Measurements from ENCODE around the gene S100A3. TPM values are rescaled to one million over a fixed set of nuclear protein-coding genes. Genes with fewer than 3 reads are reported as not detected.

The S100A3 gene
- total and polyA plus RNA-seq, 7 donors = 0.34 to 6.6 (median 1.1) TPM

GRCh38 chr1:153536012-153536670 lies 12.9 kb downstream of the S100A3 start:
- H3K9me3 ChIP-seq = no peaks in the 10 kb centered on the region
- TF ChIP-seq, protein P1, sequence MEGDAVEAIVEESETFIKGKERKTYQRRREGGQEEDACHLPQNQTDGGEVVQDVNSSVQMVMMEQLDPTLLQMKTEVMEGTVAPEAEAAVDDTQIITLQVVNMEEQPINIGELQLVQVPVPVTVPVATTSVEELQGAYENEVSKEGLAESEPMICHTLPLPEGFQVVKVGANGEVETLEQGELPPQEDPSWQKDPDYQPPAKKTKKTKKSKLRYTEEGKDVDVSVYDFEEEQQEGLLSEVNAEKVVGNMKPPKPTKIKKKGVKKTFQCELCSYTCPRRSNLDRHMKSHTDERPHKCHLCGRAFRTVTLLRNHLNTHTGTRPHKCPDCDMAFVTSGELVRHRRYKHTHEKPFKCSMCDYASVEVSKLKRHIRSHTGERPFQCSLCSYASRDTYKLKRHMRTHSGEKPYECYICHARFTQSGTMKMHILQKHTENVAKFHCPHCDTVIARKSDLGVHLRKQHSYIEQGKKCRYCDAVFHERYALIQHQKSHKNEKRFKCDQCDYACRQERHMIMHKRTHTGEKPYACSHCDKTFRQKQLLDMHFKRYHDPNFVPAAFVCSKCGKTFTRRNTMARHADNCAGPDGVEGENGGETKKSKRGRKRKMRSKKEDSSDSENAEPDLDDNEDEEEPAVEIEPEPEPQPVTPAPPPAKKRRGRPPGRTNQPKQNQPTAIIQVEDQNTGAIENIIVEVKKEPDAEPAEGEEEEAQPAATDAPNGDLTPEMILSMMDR (IDR thresholded peaks at IDR 0.05) = no peak
- 1 to 3% (median 2%) methylated on average over 27 to 38 of the region's 38 CpGs for WGBS, 3 donors
- H3K4me3 ChIP-seq = peak overlapping the region; percentile 77
- intact Hi-C loops (cut with DNase I) = no loop called here
- H3K4me1 ChIP-seq = peaks cover 12% of the 10 kb centered on the region
- ATAC-seq = peak; percentile 53 to 70 (median 69)
- peak; percentile 92 for DNase-seq
- H3K36me3 ChIP-seq (ENCODE audit: insufficient read depth in 1 of 2, low read depth in 1 of 2) = no peaks in the 10 kb centered on the region
- H3K27ac ChIP-seq = peak overlapping the region; percentile 75
- H3K27me3 ChIP-seq (ENCODE audit: insufficient read depth in 3 of 3, low read length in 2 of 3) = peaks cover 0 to 12% (median 0%) of the 10 kb centered on the region in 3 donors

DNA sequence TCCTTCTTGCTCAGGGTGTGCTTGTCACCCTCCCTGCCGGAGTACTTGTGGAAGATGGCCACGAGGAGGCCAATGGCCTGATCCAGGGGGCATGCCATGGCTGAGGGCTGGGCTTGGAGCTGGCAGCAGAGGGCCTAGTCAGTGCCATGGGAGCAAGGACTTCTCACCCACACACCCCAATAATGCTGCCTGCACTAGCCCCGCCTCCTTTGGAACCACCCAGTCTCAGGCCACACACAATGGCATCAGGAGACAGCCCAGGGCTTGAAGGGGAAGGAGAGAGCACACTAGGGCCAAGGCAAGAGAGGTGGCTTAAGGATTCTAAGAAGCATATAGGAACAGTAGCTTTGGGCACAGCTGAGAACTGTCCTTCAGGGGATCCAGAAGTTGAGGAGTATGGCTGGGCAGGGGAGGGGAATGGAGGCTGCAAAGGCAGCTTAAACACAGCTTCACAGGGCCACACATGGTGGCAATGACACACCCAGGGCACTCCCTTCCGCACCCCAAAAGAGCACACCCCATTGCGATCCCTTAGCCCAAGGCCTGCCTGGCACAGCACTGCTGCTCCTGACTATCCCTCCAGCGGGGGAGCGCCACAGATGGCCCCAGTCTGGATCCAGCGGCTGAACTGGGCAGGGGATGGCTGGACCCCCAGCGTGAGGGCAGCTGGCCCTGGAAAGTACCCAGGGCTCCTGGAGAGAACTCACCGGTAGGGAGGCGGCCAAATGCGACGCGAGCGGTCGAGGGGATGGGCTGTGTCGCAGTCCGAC lies 13.6 kb downstream of the S100A3 start, which contains the start of gene S100A6:
TSS of gene S100A6 (minus strand) at position 750 of the 770 bp plus-strand sequence. CDS start at position 98, 652 bp downstream.
- H3K4me1 ChIP-seq = peaks cover 12% of the 10 kb centered on the region
- TF ChIP-seq, protein P1 (IDR thresholded peaks at IDR 0.05) = no peak
- no peaks in the 10 kb centered on the region for H3K36me3 ChIP-seq (ENCODE audit: insufficient read depth in 1 of 2, low read depth in 1 of 2)
- DNase-seq (peak; percentile 72 to 78), ATAC-seq (peak; percentile 31 to 54 (median 42))
- H3K27ac ChIP-seq = peak within 1 kb of the TSS; percentile 75
- intact Hi-C loops (cut with DNase I) = no loop called here
- no peaks in the 10 kb centered on the region for H3K9me3 ChIP-seq
- H3K4me3 ChIP-seq = peak within 1 kb of the TSS; percentile 77
- peaks cover 0 to 12% (median 0%) of the 10 kb centered on the region in 3 donors for H3K27me3 ChIP-seq (ENCODE audit: insufficient read depth in 3 of 3, low read length in 2 of 3)
- WGBS, 3 donors = 14 to 26% (median 17%) methylated on average over 15 to 18 of the region's 18 CpGs

DNA sequence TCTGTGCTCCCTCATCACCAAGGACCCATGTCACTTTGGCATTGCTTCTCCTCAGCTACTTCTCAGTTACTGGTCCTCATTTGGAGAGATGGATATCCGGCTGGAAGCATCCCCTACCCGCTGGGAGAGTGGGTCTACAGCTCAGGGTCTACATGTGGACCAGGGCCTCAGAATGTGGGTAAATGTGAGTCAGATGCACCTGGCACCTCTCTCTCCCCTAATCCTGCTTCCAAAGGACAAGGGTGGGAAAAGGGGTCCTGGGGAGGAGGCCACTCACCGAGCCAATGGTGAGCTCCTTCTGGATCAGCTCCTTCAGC lies 14.2 kb downstream of the S100A3 start:
- DNase-seq = no peak
- intact Hi-C loops (cut with DNase I) = no loop called here
- Histone ChIP-seq H3K27me3 (ENCODE audit: insufficient read depth in 3 of 3, low read length in 2 of 3) (peaks cover 0 to 12% (median 0%) of the 10 kb centered on the region in 3 donors), H3K9me3 (no peaks in the 10 kb centered on the region), H3K36me3 (ENCODE audit: insufficient read depth in 1 of 2, low read depth in 1 of 2) (no peaks in the 10 kb centered on the region), H3K4me3 (peak overlapping the region; percentile 77), H3K27ac (peak overlapping the region; percentile 75), H3K4me1 (peaks cover 12% of the 10 kb centered on the region)
- no peak for ATAC-seq
- WGBS, 3 donors = 62 to 84% (median 69%) methylated on average over 3 of the region's 3 CpGs
- TF ChIP-seq, protein P1 (IDR thresholded peaks at IDR 0.05) = no peak

DNA sequence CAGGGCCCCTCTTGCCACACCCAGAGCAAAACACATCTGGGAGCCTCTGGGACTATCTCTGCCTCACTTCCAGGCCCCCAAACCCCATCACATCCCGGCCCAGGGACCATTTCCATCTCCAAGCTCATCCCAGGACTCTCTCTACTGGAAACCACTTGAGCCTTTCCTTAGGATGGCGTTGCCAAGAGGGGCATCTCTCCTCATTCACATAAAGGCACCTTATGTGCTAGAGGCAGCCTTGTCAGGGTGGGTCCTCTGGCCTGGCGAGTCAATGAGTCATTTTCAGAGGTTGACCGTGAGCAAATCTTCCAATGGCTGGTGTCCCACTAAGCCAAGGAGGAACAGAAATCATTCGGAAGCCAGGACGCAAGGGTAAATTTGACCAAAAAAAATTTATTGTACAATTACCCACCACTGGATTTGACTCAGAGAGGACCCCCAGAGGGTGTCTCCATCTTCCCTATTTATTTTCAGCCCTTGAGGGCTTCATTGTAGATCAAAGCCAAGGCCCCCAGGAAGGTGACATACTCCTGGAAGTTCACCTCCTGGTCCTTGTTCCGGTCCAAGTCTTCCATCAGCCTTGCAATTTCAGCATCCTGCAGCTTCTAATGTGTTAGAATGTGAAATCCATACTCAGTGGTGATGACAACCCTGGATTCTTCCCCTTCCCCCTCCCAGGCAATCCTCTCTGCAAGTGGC lies 14.7 kb downstream of the S100A3 start:
- DNase-seq (peak in 1 of 2 donors; percentile 31), ATAC-seq (peak in 2 of 4 donors; percentile 15 to 19)
- TF ChIP-seq, protein P1 (IDR thresholded peaks at IDR 0.05) = no peak
- Histone ChIP-seq H3K4me1 (peaks cover 12% of the 10 kb centered on the region), H3K27ac (peak overlapping the region; percentile 75), H3K4me3 (peak overlapping the region; percentile 77), H3K27me3 (ENCODE audit: insufficient read depth in 3 of 3, low read length in 2 of 3) (peaks cover 0 to 12% (median 0%) of the 10 kb centered on the region in 3 donors), H3K9me3 (no peaks in the 10 kb centered on the region), H3K36me3 (ENCODE audit: insufficient read depth in 1 of 2, low read depth in 1 of 2) (no peaks in the 10 kb centered on the region)
- intact Hi-C loops (cut with DNase I) = no loop called here
- WGBS, 3 donors = 55 to 69% (median 64%) methylated on average over 7 of the region's 7 CpGs

Measured in psoas muscle (tissue), 8 donors.